B cell (primary cell): ENCODE results near the gene KMT2C.
"Not testable (repeated sequence)": the region's sequence is repeated elsewhere in the genome, so short reads cannot be mapped to it uniquely, and the experiment has no call there.

ENCODE experiments used
- EZH2 ChIP-seq: IDR thresholded peaks from 2 replicates; pipeline ENCODE4 v1.6.1; 2012; ENCODE audit warnings: borderline replicate concordance, low read depth, mild to moderate bottlenecking, moderate library complexity, low read length; ENCODE audit not compliant: insufficient read depth, poor library complexity, severe bottlenecking
- TF ChIP-seq, protein P1 (sequence below): fragments of 200-600 bp; IDR thresholded peaks from one replicate; pipeline ENCODE4 v1.8.0; 2022; ENCODE audit warnings: antibody characterized with exemption, mild to moderate bottlenecking

DNA sequence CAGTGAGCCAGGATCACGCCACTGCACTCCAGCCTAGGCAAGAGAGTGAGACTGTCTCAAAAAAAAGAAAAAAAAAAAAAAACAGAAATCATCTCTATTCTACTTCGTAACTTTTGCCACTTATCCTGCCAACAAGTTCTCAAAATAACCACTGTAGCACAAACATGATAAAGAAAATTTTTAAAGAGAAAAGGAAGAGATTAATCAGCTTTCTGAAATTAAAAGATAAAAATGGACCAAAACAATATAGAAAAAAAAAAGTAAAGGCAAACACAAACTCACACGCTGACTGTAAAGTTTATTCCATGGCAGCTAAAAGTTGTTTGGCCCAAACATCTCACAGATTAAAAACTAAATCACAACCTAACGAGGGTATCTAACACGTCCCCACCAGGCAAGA is 5.7 kb downstream of the KMT2C start:
- TF ChIP-seq EZH2, result not testable (repeated sequence)
- TF ChIP-seq, protein P1, sequence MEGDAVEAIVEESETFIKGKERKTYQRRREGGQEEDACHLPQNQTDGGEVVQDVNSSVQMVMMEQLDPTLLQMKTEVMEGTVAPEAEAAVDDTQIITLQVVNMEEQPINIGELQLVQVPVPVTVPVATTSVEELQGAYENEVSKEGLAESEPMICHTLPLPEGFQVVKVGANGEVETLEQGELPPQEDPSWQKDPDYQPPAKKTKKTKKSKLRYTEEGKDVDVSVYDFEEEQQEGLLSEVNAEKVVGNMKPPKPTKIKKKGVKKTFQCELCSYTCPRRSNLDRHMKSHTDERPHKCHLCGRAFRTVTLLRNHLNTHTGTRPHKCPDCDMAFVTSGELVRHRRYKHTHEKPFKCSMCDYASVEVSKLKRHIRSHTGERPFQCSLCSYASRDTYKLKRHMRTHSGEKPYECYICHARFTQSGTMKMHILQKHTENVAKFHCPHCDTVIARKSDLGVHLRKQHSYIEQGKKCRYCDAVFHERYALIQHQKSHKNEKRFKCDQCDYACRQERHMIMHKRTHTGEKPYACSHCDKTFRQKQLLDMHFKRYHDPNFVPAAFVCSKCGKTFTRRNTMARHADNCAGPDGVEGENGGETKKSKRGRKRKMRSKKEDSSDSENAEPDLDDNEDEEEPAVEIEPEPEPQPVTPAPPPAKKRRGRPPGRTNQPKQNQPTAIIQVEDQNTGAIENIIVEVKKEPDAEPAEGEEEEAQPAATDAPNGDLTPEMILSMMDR, result not testable (repeated sequence)
